Subcutaneous adipose tissue (tissue), 4 donors: ENCODE data around the gene KLHL6. TPM values are rescaled to one million over a fixed set of nuclear protein-coding genes. Genes with fewer than 3 reads are reported as not detected.

Source experiments
- small RNA-seq: library from RNA; depleted of rRNA; stranded (forward); fragments of <200 nt; gene quantifications from one replicate; pipeline ENCODE3, GENCODE V24; 2016
- total RNA-seq, 4 donors: library from RNA; depleted of rRNA; stranded (reverse); fragments of >200 nt; gene quantifications; one replicate each; pipeline ENCODE4 v1.1.0, GENCODE V29; 2016
- TF ChIP-seq, protein P1 (sequence below): fragments of 450-650 bp; IDR thresholded peaks from one replicate; pipeline ENCODE4 v1.5.1; 2016; ENCODE audit warnings: low read depth, mild to moderate bottlenecking, control low read depth, antibody characterized with exemption, moderate library complexity

The KLHL6 gene
- total RNA-seq, 4 donors from 2014 or later, result 2.4 to 18.7 (median 3.4) TPM

- TF ChIP-seq, protein P1, sequence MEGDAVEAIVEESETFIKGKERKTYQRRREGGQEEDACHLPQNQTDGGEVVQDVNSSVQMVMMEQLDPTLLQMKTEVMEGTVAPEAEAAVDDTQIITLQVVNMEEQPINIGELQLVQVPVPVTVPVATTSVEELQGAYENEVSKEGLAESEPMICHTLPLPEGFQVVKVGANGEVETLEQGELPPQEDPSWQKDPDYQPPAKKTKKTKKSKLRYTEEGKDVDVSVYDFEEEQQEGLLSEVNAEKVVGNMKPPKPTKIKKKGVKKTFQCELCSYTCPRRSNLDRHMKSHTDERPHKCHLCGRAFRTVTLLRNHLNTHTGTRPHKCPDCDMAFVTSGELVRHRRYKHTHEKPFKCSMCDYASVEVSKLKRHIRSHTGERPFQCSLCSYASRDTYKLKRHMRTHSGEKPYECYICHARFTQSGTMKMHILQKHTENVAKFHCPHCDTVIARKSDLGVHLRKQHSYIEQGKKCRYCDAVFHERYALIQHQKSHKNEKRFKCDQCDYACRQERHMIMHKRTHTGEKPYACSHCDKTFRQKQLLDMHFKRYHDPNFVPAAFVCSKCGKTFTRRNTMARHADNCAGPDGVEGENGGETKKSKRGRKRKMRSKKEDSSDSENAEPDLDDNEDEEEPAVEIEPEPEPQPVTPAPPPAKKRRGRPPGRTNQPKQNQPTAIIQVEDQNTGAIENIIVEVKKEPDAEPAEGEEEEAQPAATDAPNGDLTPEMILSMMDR, result no peak
Observed at GRCh38 chr3:183443395-183444385, 111.8 kb downstream of the KLHL6 start.

- TF ChIP-seq, protein P1, result no peak
Observed at GRCh38 chr3:183442994-183443393, 112.5 kb downstream of the KLHL6 start.

DNA sequence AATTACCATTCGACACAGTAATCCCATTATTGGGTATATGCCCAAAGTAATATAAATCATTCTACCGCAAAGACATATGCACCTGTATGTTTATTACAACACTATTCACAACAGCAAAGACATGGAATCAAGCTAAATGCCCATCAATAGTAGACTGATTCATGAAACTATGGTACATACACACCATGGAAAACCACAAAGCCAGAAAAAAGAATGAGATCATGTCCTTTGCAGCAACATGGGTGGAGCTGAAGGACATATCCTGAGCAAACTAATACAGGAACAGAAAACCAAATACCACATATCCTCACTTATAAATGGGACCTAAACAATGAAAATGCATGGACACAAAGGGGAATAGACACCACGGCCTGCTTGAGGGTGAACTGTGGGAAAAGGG is 116.0 kb downstream of the KLHL6 start:
- TF ChIP-seq, protein P1, result no peak

GRCh38 chr3:183438735-183439134 is 116.8 kb downstream of the KLHL6 start:
- TF ChIP-seq, protein P1, result no peak

GRCh38 chr3:183437666-183438564 is 117.6 kb downstream of the KLHL6 start:
- TF ChIP-seq, protein P1, result no peak

Small RNA genes lying within 50 kb of the gene (small RNA-seq; reads per million reads assigned to genes)
- not detected for gene RF00092
- not detected for gene RF00394
- not detected for gene RF01241
- 8.0 reads per million, percentile 87 among the genes with 10 or more reads in this experiment for gene SNORA63D

Other genes with a start within 250 kb of the KLHL6 start
- under 1 TPM; 0.16 to 0.66 (median 0.26) TPM for gene MCF2L2, start 127.1 kb downstream of the KLHL6 start, total RNA-seq
- gene KLHL24, start 79.9 kb upstream of the KLHL6 start, total RNA-seq, result 100 to 1,000 TPM in 3 of 4 donors, 10 to 100 TPM in 1; 68.2 to 159 (median 128) TPM
- gene YEATS2, start 142.1 kb upstream of the KLHL6 start, total RNA-seq, result 10 to 100 TPM; 15.5 to 31.3 (median 20.4) TPM